ENCODE data around the gene PHF1. TPM values are rescaled to one million over a fixed set of nuclear protein-coding genes. Genes with fewer than 3 reads are reported as not detected.
"Not testable (repeated sequence)": the region's sequence is repeated elsewhere in the genome, so short reads cannot be mapped to it uniquely, and the experiment has no call there.

PHF1 gene
- 51.9 TPM for total RNA-seq
- long read RNA-seq, transcript PHF1-202 (15 exons, 2,330 nt): major isoform, 9 of 49 reads
- long read RNA-seq, transcript PHF1-211 (15 exons, 1,752 nt): minor isoform, 6 of 49 reads
- long read RNA-seq, partial matches to known transcripts: 20 of 49 reads
- long read RNA-seq, other reads (novel, unspliced or antisense): 12 of 49 reads

- intact Hi-C loops (cut with micrococcal nuclease): no loop called here
- ATAC-seq: peak; percentile 77
- DNase-seq: no peak
Observed at GRCh38 chr6:33410711-33411631, at the start of gene PHF1. Gene PHF1, plus strand, starts transcription at chr6:33411014. Its CDS starts 1,250 bp downstream, at chr6:33412264.

- DNase-seq; ATAC-seq; intact Hi-C loops (cut with micrococcal nuclease): not testable (repeated sequence)
Observed at GRCh38 chr6:33363486-33363885, 47.3 kb upstream of the PHF1 start.

GRCh38 chr6:33364475-33365205 is 46.2 kb upstream of the PHF1 start:
- intact Hi-C loops (cut with micrococcal nuclease); DNase-seq; ATAC-seq: not testable (repeated sequence)

- ATAC-seq; intact Hi-C loops (cut with micrococcal nuclease): not testable (repeated sequence)
Observed at GRCh38 chr6:33365206-33365971, 45.4 kb upstream of the PHF1 start.

GRCh38 chr6:33367009-33367714 is 43.7 kb upstream of the PHF1 start:
- intact Hi-C loops (cut with micrococcal nuclease): no loop called here
- DNase-seq (no peak), ATAC-seq (no peak)

More at GRCh38 chr6:33365206-33365971, 45.4 kb upstream of the PHF1 start:
- DNase-seq: not testable (repeated sequence)

- intact Hi-C loops (cut with micrococcal nuclease); ATAC-seq; DNase-seq: not testable (repeated sequence)
Observed at GRCh38 chr6:33367715-33368025, 43.1 kb upstream of the PHF1 start.

- ATAC-seq; DNase-seq; intact Hi-C loops (cut with micrococcal nuclease): not testable (repeated sequence)
Observed at GRCh38 chr6:33371901-33372300, 38.9 kb upstream of the PHF1 start.

- DNase-seq (no peak), ATAC-seq (no peak)
- intact Hi-C loops (cut with micrococcal nuclease): no loop called here
Observed at GRCh38 chr6:33372526-33373123, 38.2 kb upstream of the PHF1 start.

- no peak for ATAC-seq
- no peak for DNase-seq
- intact Hi-C loops (cut with micrococcal nuclease): no loop called here
Observed at GRCh38 chr6:33373960-33374910, 36.6 kb upstream of the PHF1 start.

GRCh38 chr6:33375143-33375671 is 35.6 kb upstream of the PHF1 start:
- DNase-seq: peak; percentile 60
- peak; percentile 95 for ATAC-seq
- intact Hi-C loops (cut with micrococcal nuclease): no loop called here

GRCh38 chr6:33377171-33377570 is 33.6 kb upstream of the PHF1 start:
- intact Hi-C loops (cut with micrococcal nuclease): no loop called here
- ATAC-seq: no peak
- DNase-seq: no peak

GRCh38 chr6:33379184-33379583 is 31.6 kb upstream of the PHF1 start:
- intact Hi-C loops (cut with micrococcal nuclease); ATAC-seq; DNase-seq: not testable (repeated sequence)

- intact Hi-C loops (cut with micrococcal nuclease): no loop called here
- DNase-seq (no peak), ATAC-seq (no peak)
Observed at GRCh38 chr6:33380272-33380981, 30.4 kb upstream of the PHF1 start.

GRCh38 chr6:33383427-33384185 is 27.2 kb upstream of the PHF1 start:
- intact Hi-C loops (cut with micrococcal nuclease): no loop called here
- DNase-seq (no peak), ATAC-seq (no peak)

- DNase-seq (no peak), ATAC-seq (peak; percentile 29)
- intact Hi-C loops (cut with micrococcal nuclease): no loop called here
Observed at GRCh38 chr6:33384581-33385020, 26.2 kb upstream of the PHF1 start.

All from left ventricle myocardium superior (tissue), 1 donor.